Measurements from ENCODE around the gene CDKN1C.

CDKN1C gene

GRCh38 chr11:2904153-2905052 lies 18.8 kb upstream of the CDKN1C start:
- DNase-seq: no peak

- no peak for DNase-seq
These were observed 18.1 kb upstream of the CDKN1C start for GRCh38 chr11:2903672-2904011.

GRCh38 chr11:2902784-2903671 lies 17.5 kb upstream of the CDKN1C start:
- DNase-seq: no peak

- peak; percentile 93 for DNase-seq
These were observed 16.5 kb upstream of the CDKN1C start for GRCh38 chr11:2901854-2902783.

- no peak for DNase-seq
These were observed 15.7 kb upstream of the CDKN1C start for GRCh38 chr11:2901196-2901796.

GRCh38 chr11:2899080-2899783 lies 13.7 kb upstream of the CDKN1C start:
- DNase-seq: no peak

GRCh38 chr11:2898366-2899079 lies 12.9 kb upstream of the CDKN1C start:
- DNase-seq: no peak

- no peak for DNase-seq
These were observed 11.5 kb upstream of the CDKN1C start for GRCh38 chr11:2897048-2897447.

GRCh38 chr11:2896047-2896446 lies 10.5 kb upstream of the CDKN1C start:
- DNase-seq: no peak

GRCh38 chr11:2893935-2894334 lies 8.4 kb upstream of the CDKN1C start:
- no peak for DNase-seq

GRCh38 chr11:2892967-2893528 lies 7.5 kb upstream of the CDKN1C start:
- peak; percentile 56 for DNase-seq

- peak; percentile 81 for DNase-seq
These were observed 6.8 kb upstream of the CDKN1C start for GRCh38 chr11:2892215-2892966.

- no peak for DNase-seq
These were observed 6.0 kb upstream of the CDKN1C start for GRCh38 chr11:2891326-2892214.

- DNase-seq: peak; percentile 85
These were observed 5.1 kb upstream of the CDKN1C start for GRCh38 chr11:2890466-2891294.

- DNase-seq: no peak
These were observed 4.0 kb upstream of the CDKN1C start for GRCh38 chr11:2889362-2890273.

- DNase-seq: peak; percentile 82
These were observed 2.8 kb upstream of the CDKN1C start for GRCh38 chr11:2888266-2888968.

All from COR-L47 (cell line).